T-helper 2 cell (primary cell): Measurements from ENCODE around the gene EYA2.

ENCODE experiments used
- DNase-seq, 5 experiments: peaks; one replicate each; pipeline versions ENCODE4 v3.0.0 to v3.0.0-alpha.2; 2012 to 2022

EYA2 gene

GRCh38 chr20:46984405-46984804 is 89.8 kb downstream of the EYA2 start:
- DNase-seq, result no peak

- DNase-seq, result no peak
These were observed 90.6 kb downstream of the EYA2 start for GRCh38 chr20:46985250-46985649.

GRCh38 chr20:46985671-46986070 is 91.0 kb downstream of the EYA2 start:
- no peak for DNase-seq

- DNase-seq, result no peak
These were observed 92.4 kb downstream of the EYA2 start for GRCh38 chr20:46987001-46987400.

- peak in 1 of 5 experiments; percentile 84 for DNase-seq
These were observed 95.5 kb downstream of the EYA2 start for GRCh38 chr20:46990017-46990595.

- DNase-seq, result no peak
These were observed 96.0 kb downstream of the EYA2 start for GRCh38 chr20:46990596-46991104.

- no peak for DNase-seq
These were observed 96.5 kb downstream of the EYA2 start for GRCh38 chr20:46991168-46991567.

- DNase-seq, result no peak
These were observed 97.4 kb downstream of the EYA2 start for GRCh38 chr20:46991880-46992639.

GRCh38 chr20:46992640-46993035 is 98.0 kb downstream of the EYA2 start:
- DNase-seq, result no peak

GRCh38 chr20:46993465-46994095 is 98.9 kb downstream of the EYA2 start:
- DNase-seq, result no peak

- DNase-seq, result peak in 2 of 5 experiments; percentile 23 to 93
These were observed 99.7 kb downstream of the EYA2 start for GRCh38 chr20:46994341-46994740.

- DNase-seq, result no peak
These were observed 101.0 kb downstream of the EYA2 start for GRCh38 chr20:46995561-46996142.

- no peak for DNase-seq
These were observed 102.5 kb downstream of the EYA2 start for GRCh38 chr20:46997187-46997586.

GRCh38 chr20:46998477-46999240 is 104.0 kb downstream of the EYA2 start:
- DNase-seq, result no peak

- no peak for DNase-seq
These were observed 105.3 kb downstream of the EYA2 start for GRCh38 chr20:46999801-47000465.

- DNase-seq, result peak in 1 of 5 experiments; percentile 83
These were observed 108.6 kb downstream of the EYA2 start for GRCh38 chr20:47003223-47003622.

- no peak for DNase-seq
These were observed 109.5 kb downstream of the EYA2 start for GRCh38 chr20:47004179-47004578.

- DNase-seq, result no peak
These were observed 113.4 kb downstream of the EYA2 start for GRCh38 chr20:47007826-47008655.

GRCh38 chr20:47008842-47009518 is 114.3 kb downstream of the EYA2 start:
- DNase-seq, result no peak

GRCh38 chr20:47009784-47010183 is 115.1 kb downstream of the EYA2 start:
- DNase-seq, result no peak
